Measurements from ENCODE around the gene TNS4. TPM values are rescaled to one million over a fixed set of nuclear protein-coding genes. Genes with fewer than 3 reads are reported as not detected.
A peak's percentile ranks its signal among the peaks of the same experiment; 100 is the strongest.

TNS4 gene
- polyA plus RNA-seq, 2 of the 4 experiments (the other 2 are of a cell fraction) = 24.2 to 73.5 TPM

DNA sequence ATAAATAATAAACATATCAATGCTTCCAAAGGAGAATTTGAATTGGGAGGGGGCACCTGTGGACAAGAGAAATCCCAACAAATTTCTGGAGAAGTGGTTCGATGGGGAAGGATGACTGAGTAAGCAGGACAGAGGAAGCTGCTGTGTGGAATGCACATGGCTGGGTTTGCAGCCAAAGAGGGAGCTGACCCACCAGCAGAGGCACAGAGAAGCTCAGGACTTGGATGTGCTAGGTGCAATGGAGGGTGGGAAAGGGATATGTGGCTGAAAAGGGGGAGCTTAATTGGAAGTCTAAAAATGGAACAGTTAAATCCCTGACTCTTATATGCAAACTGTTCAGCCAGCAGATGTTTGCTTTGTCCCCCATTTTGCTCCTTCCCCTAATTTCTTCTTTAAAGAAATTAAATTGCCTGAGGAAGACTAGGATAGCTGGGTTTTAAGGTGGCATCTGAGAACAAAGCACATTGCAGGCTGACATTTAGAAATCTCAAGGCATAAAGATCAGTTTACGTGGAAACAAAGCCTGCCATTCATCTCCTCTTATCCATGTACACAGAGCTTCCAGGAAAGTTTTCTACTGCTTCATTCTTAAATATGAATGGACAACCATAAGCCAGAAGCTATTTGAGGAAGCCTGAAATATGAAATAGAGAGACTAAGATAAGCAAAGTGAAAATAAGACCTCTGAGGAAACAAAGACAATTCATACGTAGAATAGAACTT is 23.0 kb upstream of the TNS4 start:
- ATAC-seq (no peak), FAIRE-seq (peak; percentile 84), DNase-seq (ENCODE audit: low read depth in 1 of 2, low spot score in 1 of 2) (no peak)
- peaks cover 46% of the 10 kb centered on the region for H3K9me3 ChIP-seq
- no peak overlapping the region for H3K4me2 ChIP-seq
- H3K4me1 ChIP-seq = peaks cover 43% of the 10 kb centered on the region
- WGBS (ENCODE audit: missing lambda C conversion rate) = 87% methylated on average over 3 of the region's 3 CpGs
- H3K27ac ChIP-seq = peak overlapping the region; percentile 97 to 99
- POLR2A ChIA-PET = interaction anchor here (1.3 kb wide), 1 partner anchor 38 kb away, joined by 3 read pairs; no protein-coding TSS in a partner anchor
- CTCF ChIA-PET = interaction anchor here (0.8 to 36.6 kb wide), 8 partner anchors 11 to 109 kb away, joined by 3 to 1144 read pairs (median 16); partner anchors contain the start of genes CCR7, IGFBP4 and TNS4
- TF ChIP-seq HOXB5 (CRISPR knock-in tag; IDR thresholded peaks at IDR 0.05) (no peak), PBX3 (IDR thresholded peaks at IDR 0.05) (no peak), TFCP2L1 (CRISPR knock-in tag; IDR thresholded peaks at IDR 0.05) (no peak), ZSCAN20 (CRISPR knock-in tag; IDR thresholded peaks at IDR 0.05) (no peak), PHF8 (IDR thresholded peaks at IDR 0.05; ENCODE audit: borderline replicate concordance, low read depth) (no peak), FOXS1 (CRISPR knock-in tag; IDR thresholded peaks at IDR 0.05) (no peak)
- H3K4me3 ChIP-seq = no peak overlapping the region

DNA sequence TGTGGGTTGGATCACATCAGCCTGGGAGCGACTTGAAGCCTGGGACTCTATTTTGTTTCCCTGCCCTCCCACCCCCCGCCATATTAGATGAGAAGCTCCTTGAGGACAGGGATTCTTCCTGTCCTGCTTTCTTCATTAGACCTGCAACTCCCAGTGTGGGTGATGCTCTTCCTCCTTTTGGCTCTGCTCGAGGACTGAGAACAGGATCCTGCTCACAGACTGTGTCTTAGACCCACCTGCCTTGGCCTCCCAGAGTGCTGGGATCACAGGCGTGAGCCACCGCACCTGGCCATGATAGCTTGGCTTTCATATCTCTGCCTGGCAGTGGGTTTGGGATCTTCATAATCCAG is 21.5 kb upstream of the TNS4 start:
- no peak for FAIRE-seq
- TF ChIP-seq, protein P1, sequence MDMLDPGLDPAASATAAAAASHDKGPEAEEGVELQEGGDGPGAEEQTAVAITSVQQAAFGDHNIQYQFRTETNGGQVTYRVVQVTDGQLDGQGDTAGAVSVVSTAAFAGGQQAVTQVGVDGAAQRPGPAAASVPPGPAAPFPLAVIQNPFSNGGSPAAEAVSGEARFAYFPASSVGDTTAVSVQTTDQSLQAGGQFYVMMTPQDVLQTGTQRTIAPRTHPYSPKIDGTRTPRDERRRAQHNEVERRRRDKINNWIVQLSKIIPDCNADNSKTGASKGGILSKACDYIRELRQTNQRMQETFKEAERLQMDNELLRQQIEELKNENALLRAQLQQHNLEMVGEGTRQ (IDR thresholded peaks at IDR 0.05) = no peak
- TF ChIP-seq JUN (IDR thresholded peaks at IDR 0.05) = 0 out of 5 replicates have a peak, but pooled peaks of 1 of the 2 experiments have one; percentile 35
- TF ChIP-seq, protein P2, sequence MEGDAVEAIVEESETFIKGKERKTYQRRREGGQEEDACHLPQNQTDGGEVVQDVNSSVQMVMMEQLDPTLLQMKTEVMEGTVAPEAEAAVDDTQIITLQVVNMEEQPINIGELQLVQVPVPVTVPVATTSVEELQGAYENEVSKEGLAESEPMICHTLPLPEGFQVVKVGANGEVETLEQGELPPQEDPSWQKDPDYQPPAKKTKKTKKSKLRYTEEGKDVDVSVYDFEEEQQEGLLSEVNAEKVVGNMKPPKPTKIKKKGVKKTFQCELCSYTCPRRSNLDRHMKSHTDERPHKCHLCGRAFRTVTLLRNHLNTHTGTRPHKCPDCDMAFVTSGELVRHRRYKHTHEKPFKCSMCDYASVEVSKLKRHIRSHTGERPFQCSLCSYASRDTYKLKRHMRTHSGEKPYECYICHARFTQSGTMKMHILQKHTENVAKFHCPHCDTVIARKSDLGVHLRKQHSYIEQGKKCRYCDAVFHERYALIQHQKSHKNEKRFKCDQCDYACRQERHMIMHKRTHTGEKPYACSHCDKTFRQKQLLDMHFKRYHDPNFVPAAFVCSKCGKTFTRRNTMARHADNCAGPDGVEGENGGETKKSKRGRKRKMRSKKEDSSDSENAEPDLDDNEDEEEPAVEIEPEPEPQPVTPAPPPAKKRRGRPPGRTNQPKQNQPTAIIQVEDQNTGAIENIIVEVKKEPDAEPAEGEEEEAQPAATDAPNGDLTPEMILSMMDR (IDR thresholded peaks at IDR 0.05) = no peak
- no peak for ATAC-seq
- ChIA-PET POLR2A (interaction anchor here (0.6 to 1.6 kb wide), 6 partner anchors 10 to 51 kb away, joined by 3 to 8 read pairs (median 4); no protein-coding TSS in a partner anchor), CTCF (interaction anchor here (0.9 to 36.6 kb wide), 10 partner anchors 10 to 154 kb away, joined by 3 to 1144 read pairs (median 6); partner anchors contain the start of genes CCR7 and IGFBP4)
- Histone ChIP-seq H3K27ac (peak overlapping the region; percentile 97 to 99), H3K4me2 (peak overlapping the region; percentile 33), H3K9me3 (peaks cover 46% of the 10 kb centered on the region), H3K4me3 (no peak overlapping the region), H3K4me1 (peaks cover 57% of the 10 kb centered on the region)
- 78% methylated on average over 5 of the region's 5 CpGs for WGBS (ENCODE audit: missing lambda C conversion rate)
- no peak for DNase-seq (ENCODE audit: low read depth in 1 of 2, low spot score in 1 of 2)

DNA sequence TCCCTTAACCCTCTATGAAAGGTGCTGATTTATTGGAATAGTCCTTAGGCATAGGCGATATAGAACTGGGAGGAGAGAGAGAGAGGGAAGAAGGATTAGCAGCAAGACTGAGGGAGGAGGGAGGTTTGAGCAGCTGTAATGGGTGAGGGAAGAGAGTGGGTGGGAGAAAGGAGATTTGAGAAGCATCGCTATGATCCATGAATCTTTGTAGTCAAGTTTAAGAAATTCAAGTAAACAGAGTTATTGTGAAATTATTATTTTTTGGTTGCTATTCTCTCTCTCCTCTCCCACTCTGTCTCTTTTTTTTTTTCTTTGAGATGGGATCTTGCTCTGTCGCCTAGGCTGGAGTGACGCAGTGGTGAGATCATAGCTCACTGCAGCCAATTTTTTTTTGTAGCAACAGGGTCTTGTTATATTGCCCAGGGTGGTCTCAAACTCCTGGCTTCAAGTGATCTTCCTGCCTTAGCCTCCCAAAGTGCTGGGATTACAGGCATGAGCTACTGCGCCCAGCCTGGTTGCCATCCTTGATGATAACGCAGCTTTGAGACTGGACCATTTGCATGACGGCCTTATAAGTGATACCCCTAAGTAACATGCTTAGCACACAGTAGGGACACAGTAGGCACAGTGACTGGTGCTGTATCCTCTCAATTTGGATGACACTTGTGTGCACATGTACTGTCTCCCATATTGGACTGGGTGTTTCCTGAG is 21.0 kb upstream of the TNS4 start:
- FAIRE-seq = no peak
- CTCF ChIA-PET = interaction anchor here (0.9 to 36.6 kb wide), 9 partner anchors 9 to 68 kb away, joined by 3 to 1144 read pairs (median 8); partner anchors contain the start of genes CCR7 and IGFBP4
- H3K4me2 ChIP-seq = peak overlapping the region; percentile 48
- no peak for TF ChIP-seq E2F6 (IDR thresholded peaks at IDR 0.05; ENCODE audit: borderline replicate concordance, low read depth)
- no peak for TF ChIP-seq JUN (IDR thresholded peaks at IDR 0.05)
- no peak for TF ChIP-seq ZFP36 (IDR thresholded peaks at IDR 0.05; ENCODE audit: borderline replicate concordance, partially characterized antibody)
- TF ChIP-seq, protein P3, sequence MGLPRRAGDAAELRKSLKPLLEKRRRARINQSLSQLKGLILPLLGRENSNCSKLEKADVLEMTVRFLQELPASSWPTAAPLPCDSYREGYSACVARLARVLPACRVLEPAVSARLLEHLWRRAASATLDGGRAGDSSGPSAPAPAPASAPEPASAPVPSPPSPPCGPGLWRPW (IDR thresholded peaks at IDR 0.05) = no peak
- TF ChIP-seq EHF (CRISPR knock-in tag; IDR thresholded peaks at IDR 0.05) = peak; percentile 96
- no peak for TF ChIP-seq MAX (IDR thresholded peaks at IDR 0.05)
- peak; percentile 82; the same call in 1 of the 2 replicates for TF ChIP-seq TFCP2L1 (CRISPR knock-in tag; IDR thresholded peaks at IDR 0.05)
- TF ChIP-seq, protein P4, sequence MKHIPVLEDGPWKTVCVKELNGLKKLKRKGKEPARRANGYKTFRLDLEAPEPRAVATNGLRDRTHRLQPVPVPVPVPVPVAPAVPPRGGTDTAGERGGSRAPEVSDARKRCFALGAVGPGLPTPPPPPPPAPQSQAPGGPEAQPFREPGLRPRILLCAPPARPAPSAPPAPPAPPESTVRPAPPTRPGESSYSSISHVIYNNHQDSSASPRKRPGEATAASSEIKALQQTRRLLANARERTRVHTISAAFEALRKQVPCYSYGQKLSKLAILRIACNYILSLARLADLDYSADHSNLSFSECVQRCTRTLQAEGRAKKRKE (CRISPR knock-in tag; IDR thresholded peaks at IDR 0.05; ENCODE audit: low read depth) = peak; percentile 74
- TF ChIP-seq HOXB5 (CRISPR knock-in tag; IDR thresholded peaks at IDR 0.05) = peak; percentile 94
- no peak for TF ChIP-seq EHMT2 (IDR thresholded peaks at IDR 0.05; ENCODE audit: low read depth)
- TF ChIP-seq GATA3 (IDR thresholded peaks at IDR 0.05; ENCODE audit: borderline replicate concordance) = no peak
- TF ChIP-seq MYC (IDR thresholded peaks at IDR 0.05; ENCODE audit: borderline replicate concordance, low read length) = no peak
- no peak for TF ChIP-seq CEBPB (IDR thresholded peaks at IDR 0.05)
- no peak for TF ChIP-seq MAZ (IDR thresholded peaks at IDR 0.05; ENCODE audit: borderline replicate concordance, low read depth, low read length)
- TF ChIP-seq ZNF302 (CRISPR knock-in tag; IDR thresholded peaks at IDR 0.05) = peak; percentile 63; the same call in 1 of the 2 replicates
- TF ChIP-seq NPAS2 (CRISPR knock-in tag; IDR thresholded peaks at IDR 0.05; ENCODE audit: borderline replicate concordance) = no peak
- no peak for TF ChIP-seq BHLHE40 (IDR thresholded peaks at IDR 0.05; ENCODE audit: low read depth, low read length)
- TF ChIP-seq FOXS1 (CRISPR knock-in tag; IDR thresholded peaks at IDR 0.05) = no peak
- peak; percentile 93 for TF ChIP-seq HOXB13 (CRISPR knock-in tag; IDR thresholded peaks at IDR 0.05; ENCODE audit: low read depth)

More for the DNA sequence above, 21.0 kb upstream of the TNS4 start:
- H3K9me3 ChIP-seq = peaks cover 44% of the 10 kb centered on the region
- ATAC-seq (no peak), DNase-seq (ENCODE audit: low read depth in 1 of 2, low spot score in 1 of 2) (no peak)
- POLR2A ChIA-PET = interaction anchor here (0.6 to 1.6 kb wide), 5 partner anchors 11 to 46 kb away, joined by 3 to 8 read pairs (median 5); no protein-coding TSS in a partner anchor
- H3K27ac ChIP-seq = peak overlapping the region; percentile 97 to 99
- H3K4me3 ChIP-seq = no peak overlapping the region
- 91% methylated on average over 7 of the region's 7 CpGs for WGBS (ENCODE audit: missing lambda C conversion rate)
- H3K4me1 ChIP-seq = peaks cover 63% of the 10 kb centered on the region
